Urothelium cell line (cell line): ENCODE results near the gene RHOH.

Experiments
- DNase-seq: peaks from one replicate; pipeline ENCODE4 v3.0.0; 2011; ENCODE audit warnings: low spot score, mixed read lengths
- FAIRE-seq: peaks from 2 replicates; lab custom pipeline; 2011; peaks lifted over from hg19 to GRCh38; lab: Jason Lieb, UNC

Gene RHOH

GRCh38 chr4:40232610-40233009, 35.8 kb downstream of the RHOH start:
- FAIRE-seq (no peak), DNase-seq (no peak)

DNA sequence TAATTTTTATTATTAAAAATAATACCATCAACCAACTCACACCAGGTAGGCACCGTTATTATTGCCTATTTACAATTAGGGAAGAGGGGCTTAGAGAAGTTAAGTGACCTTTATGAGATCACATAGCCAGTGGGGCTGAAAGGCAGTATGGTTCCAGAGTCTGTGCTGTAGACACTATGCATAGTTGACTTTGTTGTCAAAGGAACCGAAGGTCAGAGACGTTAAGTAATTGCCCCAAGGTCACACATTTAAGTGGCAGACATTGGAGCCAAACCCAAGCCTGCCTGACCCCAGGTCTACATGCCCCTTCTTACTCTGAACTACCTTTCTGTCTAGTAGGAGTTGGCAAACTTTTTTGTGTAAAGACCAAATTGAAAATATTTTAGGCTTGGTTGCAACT, 36.4 kb downstream of the RHOH start:
- no peak for FAIRE-seq
- no peak for DNase-seq

- no peak for DNase-seq
- no peak for FAIRE-seq
Observed at GRCh38 chr4:40234519-40235039, 37.7 kb downstream of the RHOH start.

DNA sequence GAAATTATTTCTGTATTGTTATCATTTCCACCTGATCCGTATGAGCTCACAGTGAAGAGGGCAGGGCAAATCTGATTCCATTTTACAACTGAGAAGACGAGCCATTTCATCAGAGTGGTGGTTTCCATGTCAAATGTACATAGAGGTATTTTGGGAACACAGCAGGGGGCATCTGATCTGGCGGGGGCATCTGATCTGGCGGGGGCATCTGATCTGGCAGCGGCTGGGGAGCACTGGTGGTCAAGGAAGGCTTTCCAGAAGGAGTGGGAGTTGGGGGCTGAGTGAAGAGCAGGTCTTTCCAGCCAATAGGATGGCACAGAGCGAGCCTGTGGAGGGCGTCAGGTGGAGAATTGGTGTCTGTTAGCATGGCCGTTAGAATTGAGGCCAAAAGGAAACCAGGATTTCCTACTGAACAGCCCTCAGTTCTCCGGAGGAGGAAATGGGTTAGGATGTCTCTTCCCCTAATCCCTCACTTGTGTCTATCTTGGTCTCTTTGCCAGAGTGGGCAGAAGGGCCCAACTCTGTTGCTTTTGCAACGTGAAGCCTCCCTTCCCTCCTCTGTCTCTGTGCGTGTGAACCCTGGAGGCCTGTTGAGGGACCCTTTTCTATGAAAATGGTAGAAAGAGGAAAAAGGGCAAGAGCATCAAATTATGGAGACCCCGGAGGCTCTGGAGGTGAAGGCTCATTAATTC, 41.3 kb downstream of the RHOH start:
- DNase-seq = no peak
- no peak for FAIRE-seq

- FAIRE-seq (no peak), DNase-seq (no peak)
Observed at GRCh38 chr4:40238700-40239548, 42.1 kb downstream of the RHOH start.

GRCh38 chr4:40240040-40240653, 43.3 kb downstream of the RHOH start:
- FAIRE-seq = no peak
- no peak for DNase-seq

DNA sequence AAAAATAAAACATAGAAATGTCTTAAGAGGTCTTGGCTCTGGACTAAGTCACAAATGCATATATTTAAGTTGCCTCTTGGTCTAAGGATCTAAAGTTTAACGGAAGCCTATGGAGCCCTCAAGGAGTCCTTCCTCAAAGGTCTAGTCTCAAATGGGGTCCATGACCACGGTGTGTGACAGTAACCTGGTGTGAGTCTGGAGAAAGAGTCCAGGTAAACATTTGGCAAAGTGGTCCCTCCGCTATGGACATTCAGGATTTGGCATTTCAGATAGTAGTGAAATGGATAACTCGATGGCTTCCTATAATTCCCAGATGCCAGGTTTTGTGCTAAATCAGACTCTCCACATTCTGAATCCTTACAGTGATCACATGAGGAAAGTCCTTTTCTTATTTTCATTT, 44.2 kb downstream of the RHOH start:
- FAIRE-seq (no peak), DNase-seq (no peak)

DNA sequence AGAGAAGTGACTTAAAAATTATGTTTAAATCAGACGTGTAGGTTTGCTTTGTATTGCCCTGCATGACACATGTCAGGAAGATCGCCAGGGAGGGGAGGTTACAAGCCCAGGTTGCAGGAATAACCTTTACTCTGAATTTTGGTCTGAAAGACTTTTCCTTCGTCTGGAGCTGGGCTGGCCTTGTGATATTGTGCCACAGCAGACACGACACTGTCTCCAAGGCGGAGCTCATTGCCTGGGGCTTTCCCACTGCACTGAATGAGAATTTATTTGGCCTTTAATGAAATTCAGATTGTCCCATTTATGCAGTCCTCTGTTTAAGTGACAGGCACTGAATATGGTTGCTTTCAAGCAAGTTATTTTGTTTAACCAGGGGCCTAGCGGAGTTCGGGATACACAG, 45.1 kb downstream of the RHOH start:
- FAIRE-seq = no peak
- DNase-seq = no peak

- DNase-seq = no peak
- FAIRE-seq = no peak
Observed at GRCh38 chr4:40243386-40243948, 46.6 kb downstream of the RHOH start.

- FAIRE-seq = no peak
- DNase-seq = no peak
Observed at GRCh38 chr4:40244606-40245005, 47.8 kb downstream of the RHOH start.

DNA sequence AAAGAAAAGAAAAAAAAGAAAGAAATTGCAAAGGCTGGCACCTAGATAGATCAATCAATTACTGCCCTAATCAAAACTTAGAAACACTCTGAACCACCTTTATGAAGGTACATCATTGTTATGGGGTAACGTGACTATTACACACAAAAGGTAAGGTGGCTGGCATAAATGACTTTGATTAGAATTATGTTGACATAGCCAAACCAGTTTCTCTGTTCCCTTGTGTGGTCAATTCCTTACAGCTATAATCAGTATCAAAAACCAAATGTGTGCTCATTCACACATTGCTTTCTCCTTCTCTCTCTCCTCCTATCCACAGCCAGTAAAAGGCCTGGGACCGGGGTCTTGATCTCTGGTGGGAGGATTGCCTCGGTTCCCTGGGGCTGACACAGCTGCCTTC, 48.7 kb downstream of the RHOH start:
- FAIRE-seq (no peak), DNase-seq (no peak)

DNA sequence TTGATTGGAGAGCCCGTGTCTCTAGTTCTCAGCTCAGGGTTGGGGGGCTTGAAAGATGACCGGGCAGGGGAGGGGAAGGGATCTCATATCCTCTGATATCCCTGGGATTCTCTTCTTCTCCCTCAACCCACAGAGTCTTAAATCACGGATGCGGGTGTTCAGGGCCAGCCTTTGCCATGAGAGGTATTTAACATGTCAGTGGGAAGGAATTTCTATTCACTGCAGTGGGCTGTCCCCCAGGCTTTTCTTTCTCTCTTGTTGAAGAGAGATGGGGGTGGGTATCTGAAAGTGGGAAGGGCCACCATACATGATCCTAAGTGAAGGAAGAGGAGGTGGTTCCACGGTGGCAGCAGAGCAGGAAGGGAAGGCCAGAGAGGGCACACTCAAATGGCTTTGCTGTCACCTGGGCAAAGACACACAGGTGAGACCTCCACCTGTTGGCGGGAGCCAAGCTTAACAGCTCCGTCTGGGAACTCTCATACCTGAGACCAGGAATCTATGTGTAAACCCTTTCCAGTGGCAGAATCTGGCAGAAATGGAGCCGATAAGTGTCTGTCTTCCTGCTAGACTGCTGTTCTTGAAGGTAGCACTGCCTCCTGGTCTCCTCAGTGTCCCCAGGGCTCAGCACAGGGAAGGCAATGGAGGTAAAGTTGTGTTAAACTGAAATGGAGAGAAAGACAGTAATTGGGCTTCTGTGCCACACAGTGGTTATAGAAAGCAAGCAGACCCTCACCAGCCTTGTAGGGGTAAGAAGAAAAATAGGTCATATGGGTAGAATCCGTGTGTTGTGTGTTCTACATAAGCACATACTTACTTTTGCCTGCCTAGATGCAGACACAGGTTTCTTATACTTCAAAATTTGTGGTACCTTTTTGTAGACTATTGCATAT, 49.4 kb downstream of the RHOH start:
- FAIRE-seq (no peak), DNase-seq (no peak)

GRCh38 chr4:40246938-40247337, 50.1 kb downstream of the RHOH start:
- DNase-seq = no peak
- FAIRE-seq = no peak

- peak; percentile 48 for FAIRE-seq
- DNase-seq = no peak
Observed at GRCh38 chr4:40247350-40247749, 50.5 kb downstream of the RHOH start.

DNA sequence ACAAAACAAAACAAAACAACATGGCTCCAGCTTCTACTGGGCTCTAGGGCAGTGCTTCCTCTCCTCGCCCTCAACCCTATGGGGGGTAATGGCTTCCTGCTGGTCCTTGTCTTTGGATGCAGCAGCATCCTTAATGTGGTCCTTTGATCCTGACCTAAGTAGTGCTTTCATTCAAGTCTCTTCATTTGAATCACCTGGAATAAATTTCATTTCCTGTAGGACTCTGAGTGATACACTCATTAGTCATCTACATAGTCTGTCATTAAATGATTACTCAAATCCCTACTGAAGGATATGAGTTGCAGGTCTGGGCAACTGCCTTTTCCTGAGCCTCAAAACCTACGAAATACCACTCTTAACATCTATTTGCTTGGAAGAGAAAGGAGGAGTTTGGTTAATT, 54.5 kb downstream of the RHOH start:
- DNase-seq = peak; percentile 34
- no peak for FAIRE-seq

- FAIRE-seq (no peak), DNase-seq (no peak)
Observed at GRCh38 chr4:40253906-40254305, 57.1 kb downstream of the RHOH start.

DNA sequence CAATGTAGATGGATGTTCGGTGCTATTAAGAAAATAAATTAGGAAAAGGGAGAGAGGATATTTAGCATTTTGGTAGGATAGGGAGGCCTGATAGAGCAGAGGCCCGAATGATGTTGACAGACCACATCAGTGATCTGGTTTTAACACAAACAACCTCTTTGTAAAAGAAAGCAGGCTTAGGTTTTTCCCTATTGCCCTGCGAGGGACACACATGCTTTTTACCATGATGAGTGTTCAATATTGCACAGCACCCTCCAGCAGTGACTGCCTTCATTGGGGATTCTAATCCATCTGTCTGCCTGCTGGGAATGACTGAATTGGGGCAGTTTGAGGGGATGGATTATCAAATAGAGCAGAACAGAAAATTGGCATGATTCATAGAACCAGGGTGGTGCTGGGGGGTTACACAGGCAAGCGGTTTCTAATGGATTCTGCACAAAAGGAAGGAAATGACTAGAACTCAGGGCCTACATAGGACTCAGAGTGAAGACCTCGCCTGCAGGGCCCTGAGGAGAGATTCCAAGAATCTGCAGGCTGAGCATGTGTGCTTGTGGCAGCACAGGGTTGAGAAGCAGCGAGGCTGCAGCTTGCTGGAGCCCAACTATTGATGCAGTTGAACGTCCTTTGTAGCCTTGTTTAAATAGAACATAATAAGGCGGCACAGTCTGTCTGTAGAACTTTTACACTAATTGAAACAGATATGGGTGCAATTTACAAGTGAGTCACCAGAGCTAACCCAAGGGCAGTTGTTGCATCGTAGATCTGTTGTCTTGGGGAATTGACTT, 58.0 kb downstream of the RHOH start:
- no peak for FAIRE-seq
- peak; percentile 30 for DNase-seq

DNA sequence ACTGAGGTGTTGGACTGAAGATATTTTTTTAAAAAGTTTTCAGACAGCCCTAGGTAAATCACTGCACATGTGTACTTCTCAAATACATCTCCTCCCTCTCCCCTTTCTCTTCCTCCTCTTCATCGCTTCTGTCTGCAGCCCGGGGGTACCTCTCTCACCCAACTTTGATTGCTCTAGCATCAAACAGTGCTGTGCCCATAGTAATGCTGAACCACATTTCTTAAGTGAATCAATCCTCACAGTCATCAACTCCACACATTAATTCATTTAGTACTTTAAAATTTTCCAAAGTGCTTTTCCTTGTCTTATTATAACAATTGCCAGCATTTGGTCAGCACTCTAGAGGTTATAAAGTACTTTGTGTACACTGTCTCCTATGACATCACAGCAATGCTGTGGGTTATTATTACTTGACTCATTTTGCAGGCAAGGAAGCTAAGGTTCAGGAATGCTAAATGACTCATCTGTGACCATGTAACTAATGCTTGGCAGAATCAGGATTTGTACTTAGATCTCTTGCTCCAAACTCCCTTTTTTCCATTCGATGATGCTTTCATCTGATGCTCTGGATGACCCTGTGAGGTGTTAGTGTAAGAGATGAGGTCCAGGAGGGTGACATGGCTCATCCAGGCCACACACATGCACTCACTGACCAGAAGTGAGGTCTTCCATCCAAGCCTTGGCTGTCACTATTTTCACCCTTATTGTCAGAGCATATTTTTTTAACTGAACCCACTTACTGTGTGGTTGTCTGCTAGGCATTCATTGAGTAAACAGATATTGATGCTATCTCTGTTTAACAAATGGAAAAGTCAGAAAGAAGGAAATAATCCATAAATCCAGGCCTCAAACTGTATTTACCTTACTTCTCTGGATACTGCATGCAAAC, 58.8 kb downstream of the RHOH start:
- peak; percentile 83 for FAIRE-seq

GRCh38 chr4:40256329-40256728, 59.5 kb downstream of the RHOH start:
- no peak for FAIRE-seq
- DNase-seq = no peak

More for the DNA sequence above, 58.8 kb downstream of the RHOH start:
- DNase-seq = peak; percentile 88
